GM12892 (cell line): ENCODE results near the gene CCL2.

Experiments used
- POLR2A ChIP-seq: IDR thresholded peaks from 2 replicates; pipeline ENCODE4 v1.6.1; 2011; ENCODE audit warnings: low read depth, low read length, control low read depth
- POLR2AphosphoS5 ChIP-seq: IDR thresholded peaks from 2 replicates; pipeline ENCODE4 v1.6.1; 2011; ENCODE audit warnings: low read depth, low read length, control low read depth
- TAF1 ChIP-seq: IDR thresholded peaks from 2 replicates; pipeline ENCODE4 v1.6.1; 2011; ENCODE audit warnings: low read depth, mild to moderate bottlenecking, control low read depth, low read length, borderline replicate concordance

GRCh38 chr17:34252095-34252443 lies 3.0 kb upstream of the CCL2 start:
- TF ChIP-seq TAF1 (no peak), POLR2A (no peak), POLR2AphosphoS5 (no peak)
